Medulla oblongata (tissue), 1 donor: ENCODE results near the gene ELF5.
A peak's percentile ranks its signal among the peaks of the same experiment; 100 is the strongest.

ENCODE experiments used
- DNase-seq: peaks from one replicate; pipeline ENCODE4 v3.0.0-alpha.2; 2015; ENCODE audit errors: extremely low spot score

ELF5 gene

DNA sequence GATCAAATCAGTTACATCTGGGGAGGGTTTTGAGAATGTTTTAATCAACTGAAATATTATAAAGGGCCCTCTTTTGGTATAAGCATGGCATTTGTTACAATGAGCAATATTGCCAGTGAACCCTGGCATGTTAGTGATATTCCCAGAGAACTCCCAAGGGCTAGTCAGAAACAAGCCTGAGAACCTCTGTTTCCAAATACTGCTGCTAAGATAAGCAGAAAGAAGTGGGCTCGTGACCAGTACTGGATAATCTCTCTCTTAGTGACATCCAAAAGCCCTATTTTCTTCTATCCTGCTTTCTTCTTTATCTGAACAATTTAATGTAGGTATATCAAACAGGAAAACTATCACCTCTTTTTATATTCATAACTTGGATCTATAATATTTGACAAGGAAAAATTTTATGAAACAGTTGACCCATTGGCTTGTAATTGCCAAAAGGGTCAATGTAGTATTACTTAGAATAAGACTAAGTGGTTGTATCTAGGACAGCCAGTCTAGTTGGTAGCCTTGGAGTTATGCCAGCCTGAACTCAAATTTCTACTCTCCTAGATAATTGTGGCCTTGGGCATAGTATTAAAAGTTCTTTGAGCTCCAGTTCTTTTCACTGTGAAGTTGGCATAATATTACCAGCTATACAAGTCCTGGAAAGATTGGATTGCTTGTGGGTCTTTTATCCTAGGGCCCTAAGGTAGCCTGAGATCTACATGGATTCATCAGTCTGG, 59.1 kb downstream of the ELF5 start:
- DNase-seq: no peak

DNA sequence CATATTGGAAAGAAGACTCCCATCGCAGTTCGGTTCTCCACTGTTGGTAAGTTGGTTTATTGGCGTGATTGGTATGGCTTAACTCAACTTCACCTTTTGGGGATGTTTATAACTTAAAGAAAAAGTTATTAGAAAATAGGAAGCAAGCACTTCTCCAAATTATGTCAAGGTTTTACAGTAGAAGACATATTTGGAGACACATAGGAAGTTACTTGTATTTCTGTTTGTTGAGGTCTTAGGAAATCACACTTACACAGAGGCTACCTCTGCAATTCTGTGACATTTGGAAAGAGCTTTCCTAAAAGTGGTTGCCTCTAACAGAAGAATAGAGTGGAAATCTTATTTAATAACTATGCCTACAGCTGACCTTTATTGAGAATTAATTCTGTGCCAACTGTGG, 62.5 kb downstream of the ELF5 start:
- DNase-seq: no peak

DNA sequence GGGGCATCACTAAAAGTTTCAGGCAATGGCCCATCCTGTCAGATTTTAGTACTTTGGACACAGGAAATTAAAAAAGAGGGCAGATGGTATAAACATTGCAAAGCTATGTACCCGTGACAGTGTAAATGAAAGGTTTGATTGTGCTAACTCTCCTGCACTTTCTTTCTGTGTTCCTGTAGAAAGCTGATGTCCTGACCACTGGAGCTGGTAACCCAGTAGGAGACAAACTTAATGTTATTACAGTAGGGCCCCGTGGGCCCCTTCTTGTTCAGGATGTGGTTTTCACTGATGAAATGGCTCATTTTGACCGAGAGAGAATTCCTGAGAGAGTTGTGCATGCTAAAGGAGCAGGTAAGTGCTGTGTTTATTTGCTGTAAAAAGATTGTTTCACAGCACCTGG, 64.6 kb downstream of the ELF5 start:
- no peak for DNase-seq

DNA sequence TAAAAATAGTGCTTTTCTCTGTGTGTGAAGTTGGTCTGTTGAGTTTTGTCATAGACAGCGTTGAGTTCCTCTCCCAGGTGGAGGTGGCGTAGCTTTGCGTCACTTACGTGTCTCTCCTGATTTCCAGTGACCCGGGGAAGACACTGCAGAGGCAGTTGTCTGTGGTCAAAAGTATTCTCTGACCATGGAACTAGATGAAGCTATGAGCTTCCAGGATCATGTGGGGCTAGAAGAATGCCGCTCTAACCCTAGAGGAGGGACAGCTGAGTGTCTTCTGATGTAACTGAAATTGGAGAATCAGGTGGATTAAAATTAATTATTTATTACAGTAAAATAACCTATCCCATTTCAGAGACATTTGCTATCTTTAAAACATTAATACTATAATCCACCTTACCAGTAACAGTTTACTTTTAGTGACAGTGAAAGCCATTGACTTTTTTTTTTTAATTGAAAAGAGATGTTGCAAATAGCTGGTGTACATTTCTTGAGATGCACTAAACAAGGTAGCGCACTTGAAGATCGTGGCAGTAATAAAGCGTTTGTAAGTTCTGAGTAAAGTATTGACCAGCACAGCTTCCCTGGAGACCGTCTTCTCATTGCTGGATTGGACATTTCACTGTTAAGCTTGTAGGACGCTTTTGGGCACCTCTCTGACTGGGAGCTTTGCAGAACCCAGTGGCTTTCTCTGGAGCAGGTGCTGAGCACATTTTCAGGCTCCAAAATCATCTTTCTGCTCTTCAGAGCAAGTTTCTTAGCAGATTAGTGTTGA, 65.2 kb downstream of the ELF5 start:
- no peak for DNase-seq

DNA sequence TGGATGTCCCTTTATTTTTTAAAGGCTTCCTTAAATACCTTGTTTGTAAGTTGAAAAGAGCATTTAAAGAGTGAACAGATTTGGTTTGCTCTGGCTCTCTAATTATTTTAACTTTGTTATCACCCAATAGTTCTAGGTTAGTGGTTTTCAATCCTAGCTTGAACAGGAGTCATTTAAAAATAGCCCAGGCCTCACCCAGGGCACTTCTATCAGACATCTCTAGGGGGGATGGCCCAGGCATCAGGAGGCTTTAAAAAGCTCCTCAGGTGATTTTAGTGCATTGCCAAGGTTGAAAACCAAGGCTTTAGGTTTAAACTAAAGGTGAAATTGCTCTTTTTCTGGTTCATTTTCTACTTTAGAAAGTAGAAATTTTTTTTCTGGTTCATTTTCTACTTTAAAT, 66.5 kb downstream of the ELF5 start:
- DNase-seq: no peak

GRCh38 chr11:34446386-34446785, 67.2 kb downstream of the ELF5 start:
- no peak for DNase-seq

DNA sequence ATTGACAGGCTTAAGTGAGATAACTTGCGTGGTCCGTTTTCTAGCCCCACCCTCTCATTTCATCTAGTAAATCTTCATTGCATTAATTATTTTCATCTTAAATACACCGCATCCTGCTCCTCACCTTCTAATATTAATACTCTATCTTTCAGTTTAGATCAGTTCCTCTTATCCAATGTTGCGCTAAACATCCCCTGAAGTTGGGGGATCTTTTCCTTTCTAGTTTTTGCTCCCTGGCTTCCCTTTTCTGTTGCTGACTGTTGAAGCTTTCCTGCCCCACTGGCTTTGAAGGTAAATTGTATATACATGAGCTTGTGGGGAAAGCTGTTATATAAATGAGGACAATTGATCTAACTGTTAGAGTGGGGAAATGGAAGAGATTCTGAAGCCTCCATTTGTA, 67.6 kb downstream of the ELF5 start:
- DNase-seq: no peak

- DNase-seq: no peak
Measured at GRCh38 chr11:34444428-34444827, 69.2 kb downstream of the ELF5 start.

DNA sequence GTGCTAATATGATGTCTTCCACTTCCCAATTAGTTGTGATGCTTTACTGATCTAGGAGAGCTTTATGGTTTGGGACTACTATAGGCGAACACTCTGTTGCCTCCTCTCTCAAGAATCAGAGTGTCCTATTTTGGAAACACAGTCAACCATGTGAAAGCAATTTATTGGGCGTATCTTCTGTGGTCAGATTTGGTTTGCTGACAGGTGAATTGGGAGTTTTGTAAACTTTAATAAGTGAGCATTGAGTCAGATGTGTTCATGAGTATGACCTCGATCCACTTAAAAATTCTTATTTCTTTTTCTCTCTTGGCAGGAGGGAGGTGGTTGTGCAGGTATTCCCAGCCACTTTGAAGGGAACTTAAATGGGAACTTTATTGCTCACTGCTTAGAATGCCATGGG, 70.5 kb downstream of the ELF5 start:
- DNase-seq: no peak

DNA sequence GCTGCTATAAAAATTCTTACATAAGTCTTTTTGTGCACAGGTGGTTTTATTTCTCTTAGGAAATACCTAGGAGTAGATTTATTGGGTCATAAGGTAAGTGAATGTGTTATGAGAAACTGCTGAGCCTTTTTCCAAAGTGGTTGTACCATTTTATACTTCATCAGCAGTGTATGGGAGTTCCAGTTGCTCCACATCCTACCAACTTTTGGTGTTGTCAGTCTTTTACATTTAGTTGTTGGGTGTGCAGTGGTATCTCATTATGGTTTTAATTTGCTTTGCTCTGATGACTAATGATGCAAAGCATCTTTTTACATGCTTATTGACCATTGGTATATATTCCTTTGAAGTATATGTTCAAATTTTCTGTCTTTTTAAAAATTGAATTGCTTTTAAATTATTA, 71.8 kb downstream of the ELF5 start:
- DNase-seq: no peak

DNA sequence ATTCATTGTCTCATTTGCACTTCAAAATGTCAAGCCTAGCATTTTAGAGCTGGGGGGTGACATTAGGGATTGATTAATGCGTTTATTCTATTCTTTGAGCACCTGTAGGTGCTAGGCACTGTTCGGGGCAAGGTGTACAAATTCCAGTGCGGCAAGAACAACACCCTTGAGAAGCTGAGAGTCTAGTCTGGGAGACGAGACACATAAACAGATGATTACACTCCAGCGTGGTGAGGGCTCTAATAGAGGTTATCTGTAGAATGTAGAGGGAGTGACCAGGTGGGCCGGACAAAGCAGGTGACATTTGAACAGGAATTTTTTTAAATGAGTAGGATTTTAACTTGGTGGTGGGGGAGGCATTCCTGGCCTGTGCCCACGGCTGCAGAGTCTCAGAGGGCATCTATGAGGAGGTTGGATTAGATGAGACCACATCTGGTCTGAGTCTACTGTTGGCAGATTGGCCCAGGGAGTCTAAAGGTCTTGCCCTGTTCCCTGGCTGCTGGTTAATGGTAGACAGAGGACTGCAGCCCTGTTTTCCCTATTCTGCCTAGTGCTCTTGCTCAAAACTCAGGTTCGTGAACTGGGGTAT, 73.9 kb downstream of the ELF5 start:
- DNase-seq: no peak

DNA sequence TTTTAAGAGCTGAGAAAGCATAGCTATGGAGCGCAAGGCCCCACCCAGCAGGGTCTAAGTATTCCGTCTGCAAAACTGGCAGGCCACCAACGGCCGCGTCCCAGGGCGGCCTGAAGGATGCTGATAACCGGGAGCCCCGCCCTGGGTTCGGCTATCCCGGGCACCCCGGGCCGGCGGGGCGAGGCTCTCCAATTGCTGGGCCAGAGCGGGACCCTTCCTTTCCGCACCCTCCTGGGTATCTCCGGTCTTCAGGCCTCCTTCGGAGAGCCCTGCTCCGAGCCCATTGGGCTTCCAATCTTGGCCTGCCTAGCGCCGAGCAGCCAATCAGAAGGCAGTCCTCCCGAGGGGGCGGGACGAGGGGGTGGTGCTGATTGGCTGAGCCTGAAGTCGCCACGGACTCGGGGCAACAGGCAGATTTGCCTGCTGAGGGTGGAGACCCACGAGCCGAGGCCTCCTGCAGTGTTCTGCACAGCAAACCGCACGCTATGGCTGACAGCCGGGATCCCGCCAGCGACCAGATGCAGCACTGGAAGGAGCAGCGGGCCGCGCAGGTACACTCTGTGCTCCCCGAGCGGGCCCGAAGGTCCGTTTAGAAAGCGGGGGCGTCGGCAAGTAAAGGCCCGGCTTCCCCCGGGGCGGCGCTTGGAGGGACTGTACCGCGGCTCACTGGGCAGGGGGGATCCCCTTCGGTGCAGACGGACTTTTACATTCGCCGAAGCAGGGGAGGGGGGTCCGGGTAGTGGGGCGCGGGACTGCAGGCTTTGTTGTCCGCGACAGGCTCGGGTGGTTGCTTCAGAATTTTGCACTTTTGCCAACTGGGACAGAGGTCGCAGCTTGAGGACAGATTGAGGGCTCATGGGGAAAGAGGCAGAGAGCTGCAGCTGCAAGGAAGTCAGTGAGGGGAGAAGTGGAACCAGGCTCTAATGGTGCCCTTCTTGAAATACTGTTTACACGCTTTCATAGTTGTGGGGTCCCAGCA, 74.8 kb downstream of the ELF5 start, which contains the start of gene CAT:
CAT (plus strand) TSS at position 406 of the 979 bp plus-strand sequence; CDS start at position 486, 80 bp downstream.
- DNase-seq: peak; percentile 98

DNA sequence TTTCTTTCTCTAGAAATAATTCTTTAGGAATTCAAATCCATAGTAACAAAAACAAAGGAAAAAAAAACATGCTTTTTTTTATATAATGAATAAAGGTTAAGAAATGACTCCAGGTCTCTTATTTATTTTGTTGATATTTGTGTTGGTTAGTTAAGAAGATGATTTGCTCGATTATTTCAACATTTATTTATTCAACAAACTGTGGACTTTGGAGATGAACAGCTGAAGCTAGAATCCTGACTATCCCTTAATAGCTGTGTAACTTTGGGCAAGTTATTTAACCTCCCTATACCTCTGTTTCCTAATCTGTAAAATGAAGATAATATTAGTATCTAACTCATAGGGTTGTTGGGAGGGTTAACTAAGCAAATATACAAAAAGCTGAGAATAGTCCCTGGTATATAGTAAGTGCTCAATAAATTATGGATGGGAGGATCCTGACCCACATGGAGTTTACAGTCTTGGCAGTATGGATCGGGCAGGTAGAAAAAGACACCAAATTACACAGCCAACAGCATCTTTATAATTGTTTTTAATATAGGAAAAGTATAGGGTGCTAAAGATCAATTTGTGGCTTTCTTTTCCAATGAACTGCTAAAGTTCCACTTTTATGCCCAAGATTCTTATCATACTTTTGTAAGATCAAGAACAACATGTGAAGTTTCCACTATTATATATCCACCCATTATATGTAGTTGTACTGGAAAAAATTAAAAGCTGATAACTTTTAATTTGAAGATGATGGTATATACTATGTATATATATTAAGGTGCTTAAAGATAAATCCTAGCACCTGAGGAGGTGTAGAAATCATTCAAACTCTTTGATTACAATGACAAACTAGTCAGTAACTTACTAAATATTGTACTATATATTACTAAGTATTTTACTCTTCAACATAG, 76.1 kb downstream of the ELF5 start:
- DNase-seq: no peak

GRCh38 chr11:34433899-34434298, 79.7 kb downstream of the ELF5 start:
- no peak for DNase-seq

DNA sequence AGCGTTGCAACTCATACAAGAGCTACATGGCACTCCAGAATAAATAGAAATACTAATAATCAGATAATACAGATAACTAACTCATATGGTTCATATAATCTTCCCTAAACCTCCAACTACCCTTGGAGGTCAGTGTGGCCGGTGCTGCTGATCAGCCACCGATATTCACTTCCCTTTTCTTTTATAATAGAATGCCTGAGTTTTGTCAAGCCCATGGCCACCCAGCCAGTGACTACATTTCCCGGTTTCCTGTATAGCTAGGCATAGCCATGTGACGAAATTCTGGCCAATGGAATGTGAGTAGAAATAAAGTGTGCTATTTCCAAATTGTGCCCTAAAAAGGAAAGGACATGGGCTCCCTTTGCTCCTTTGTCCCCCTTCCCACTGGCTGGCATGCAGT, 80.8 kb downstream of the ELF5 start:
- DNase-seq: no peak

GRCh38 chr11:34431979-34432378, 81.6 kb downstream of the ELF5 start:
- DNase-seq: no peak
